MM.1S (cell line): ENCODE measurements around the gene C19orf85.

ENCODE experiments used
- DNase-seq: peaks from one replicate; pipeline ENCODE4 v3.0.0-alpha.2; 2015
- H2AFZ ChIP-seq: fragments of 300-600 bp; sonication (generic); 2 replicates; pipeline ENCODE4 v1.6.0; 2016; ENCODE audit warnings: antibody characterized with exemption, low read length
- H3F3A ChIP-seq: fragments of 300-600 bp; sonication (generic); 2 replicates; pipeline ENCODE4 v1.6.1; 2016; ENCODE audit warnings: mild to moderate bottlenecking, antibody characterized with exemption, low read length, moderate library complexity, mixed read lengths; ENCODE audit not compliant: insufficient read depth
- H3K27ac ChIP-seq: fragments of 300-600 bp; sonication (generic); 2 replicates; pipeline ENCODE4 v1.5.1; 2016; ENCODE audit warnings: mild to moderate bottlenecking, low read length
- H3K27me3 ChIP-seq: fragments of 300-600 bp; sonication (generic); replicated peaks from 2 replicates; pipeline ENCODE4 v1.6.0; 2016; ENCODE audit warnings: low read length; ENCODE audit not compliant: insufficient read depth
- H3K36me3 ChIP-seq: fragments of 300-600 bp; sonication (generic); replicated peaks from 2 replicates; pipeline ENCODE4 v1.6.1; 2016; ENCODE audit warnings: mild to moderate bottlenecking, low read length, mixed read lengths; ENCODE audit not compliant: insufficient read depth
- H3K4me1 ChIP-seq: fragments of 300-600 bp; sonication (generic); 2 replicates; pipeline ENCODE4 v1.6.1; 2016; ENCODE audit warnings: low read length, mixed read lengths
- H3K4me2 ChIP-seq: fragments of 300-600 bp; sonication (generic); 2 replicates; pipeline ENCODE4 v1.6.0; 2016; ENCODE audit warnings: low read depth, low read length
- H3K4me3 ChIP-seq: fragments of 300-600 bp; sonication (generic); 2 replicates; pipeline ENCODE4 v1.5.1; 2016; ENCODE audit warnings: low read length, mixed read lengths
- H3K79me2 ChIP-seq: fragments of 300-600 bp; sonication (generic); 2 replicates; pipeline ENCODE4 v1.6.1; 2016; ENCODE audit warnings: mixed run types, low read length, mixed read lengths
- H3K9ac ChIP-seq: fragments of 300-600 bp; sonication (generic); 2 replicates; pipeline ENCODE4 v1.6.1; 2016; ENCODE audit warnings: low read length, mixed read lengths
- H3K9me2 ChIP-seq: fragments of 300-600 bp; sonication (generic); replicated peaks from 2 replicates; pipeline ENCODE4 v1.6.1; 2016; ENCODE audit warnings: mild to moderate bottlenecking, low read length, mixed read lengths; ENCODE audit not compliant: insufficient read depth
- H3K9me3 ChIP-seq: fragments of 300-600 bp; sonication (generic); replicated peaks from 2 replicates; pipeline ENCODE4 v1.6.1; 2016; ENCODE audit warnings: mild to moderate bottlenecking, low read length, mixed read lengths; ENCODE audit not compliant: insufficient read depth
- H4K20me1 ChIP-seq: fragments of 300-600 bp; sonication (generic); 2 replicates; pipeline ENCODE4 v1.6.1; 2016; ENCODE audit warnings: mild to moderate bottlenecking, low read length, moderate library complexity, mixed read lengths; ENCODE audit not compliant: insufficient read depth
- CTCF ChIP-seq: fragments of 300-600 bp; sonication (generic); IDR thresholded peaks from 2 replicates; pipeline ENCODE4 v1.5.1; 2016; ENCODE audit warnings: antibody characterized with exemption, low read length, mixed read lengths
- EZH2 ChIP-seq: fragments of 300-600 bp; sonication (generic); optimal IDR thresholded peaks from 2 replicates; pipeline ENCODE3; 2017; ENCODE audit warnings: low read depth, mild to moderate bottlenecking, antibody characterized with exemption, low read length, mixed read lengths
- EZH2phosphoT487 ChIP-seq: fragments of 300-600 bp; sonication (generic); IDR thresholded peaks from 2 replicates; pipeline ENCODE4 v1.6.1; 2018; ENCODE audit warnings: antibody characterized with exemption, low read length

C19orf85 gene

DNA sequence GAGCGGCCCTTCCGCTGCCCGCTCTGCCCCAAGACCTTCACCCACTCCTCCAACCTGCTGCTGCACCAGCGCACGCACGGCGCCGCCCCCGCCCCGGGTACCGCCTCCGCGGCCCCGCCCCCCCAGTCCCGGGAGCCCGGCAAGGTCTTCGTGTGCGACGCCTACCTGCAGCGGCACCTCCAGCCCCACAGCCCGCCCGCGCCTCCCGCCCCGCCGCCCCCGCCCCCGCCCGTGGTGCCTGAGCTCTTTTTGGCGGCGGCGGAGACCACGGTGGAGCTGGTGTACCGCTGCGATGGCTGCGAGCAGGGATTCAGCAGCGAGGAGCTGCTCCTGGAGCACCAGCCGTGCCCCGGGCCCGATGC is 17.2 kb upstream of the C19orf85 start:
- Histone ChIP-seq H3K4me1 (no peaks in the 10 kb centered on the region), H3K27me3 (peaks cover 27% of the 10 kb centered on the region), H3K79me2 (peaks cover 17% of the 10 kb centered on the region), H3K9me3 (no peaks in the 10 kb centered on the region), H3K27ac (no peak overlapping the region), H3K36me3 (no peaks in the 10 kb centered on the region), H3K4me3 (no peak overlapping the region), H4K20me1 (no peaks in the 10 kb centered on the region), H3K4me2 (no peak overlapping the region), H3K9ac (no peak overlapping the region), H3F3A (no peaks in the 10 kb centered on the region), H2AFZ (no peak overlapping the region), H3K9me2 (no peaks in the 10 kb centered on the region)
- no peak for TF ChIP-seq CTCF
- TF ChIP-seq EZH2phosphoT487: no peak
- no peak for TF ChIP-seq EZH2
- no peak for DNase-seq

- H3K9me2 ChIP-seq: no peaks in the 10 kb centered on the region
- DNase-seq: no peak
- peaks cover 23% of the 10 kb centered on the region for H3K27me3 ChIP-seq
- H3K4me1 ChIP-seq: no peaks in the 10 kb centered on the region
- no peaks in the 10 kb centered on the region for H3K9me3 ChIP-seq
- no peak overlapping the region for H3K27ac ChIP-seq
- TF ChIP-seq CTCF (no peak), EZH2phosphoT487 (no peak), EZH2 (no peak)
- H3F3A ChIP-seq: no peaks in the 10 kb centered on the region
- H3K4me3 ChIP-seq: no peak overlapping the region
- H2AFZ ChIP-seq: no peak overlapping the region
- H3K9ac ChIP-seq: no peak overlapping the region
- H4K20me1 ChIP-seq: no peaks in the 10 kb centered on the region
- peaks cover 17% of the 10 kb centered on the region for H3K79me2 ChIP-seq
- no peak overlapping the region for H3K4me2 ChIP-seq
- no peaks in the 10 kb centered on the region for H3K36me3 ChIP-seq
Measured at GRCh38 chr19:55481148-55481793, 16.7 kb upstream of the C19orf85 start.

DNA sequence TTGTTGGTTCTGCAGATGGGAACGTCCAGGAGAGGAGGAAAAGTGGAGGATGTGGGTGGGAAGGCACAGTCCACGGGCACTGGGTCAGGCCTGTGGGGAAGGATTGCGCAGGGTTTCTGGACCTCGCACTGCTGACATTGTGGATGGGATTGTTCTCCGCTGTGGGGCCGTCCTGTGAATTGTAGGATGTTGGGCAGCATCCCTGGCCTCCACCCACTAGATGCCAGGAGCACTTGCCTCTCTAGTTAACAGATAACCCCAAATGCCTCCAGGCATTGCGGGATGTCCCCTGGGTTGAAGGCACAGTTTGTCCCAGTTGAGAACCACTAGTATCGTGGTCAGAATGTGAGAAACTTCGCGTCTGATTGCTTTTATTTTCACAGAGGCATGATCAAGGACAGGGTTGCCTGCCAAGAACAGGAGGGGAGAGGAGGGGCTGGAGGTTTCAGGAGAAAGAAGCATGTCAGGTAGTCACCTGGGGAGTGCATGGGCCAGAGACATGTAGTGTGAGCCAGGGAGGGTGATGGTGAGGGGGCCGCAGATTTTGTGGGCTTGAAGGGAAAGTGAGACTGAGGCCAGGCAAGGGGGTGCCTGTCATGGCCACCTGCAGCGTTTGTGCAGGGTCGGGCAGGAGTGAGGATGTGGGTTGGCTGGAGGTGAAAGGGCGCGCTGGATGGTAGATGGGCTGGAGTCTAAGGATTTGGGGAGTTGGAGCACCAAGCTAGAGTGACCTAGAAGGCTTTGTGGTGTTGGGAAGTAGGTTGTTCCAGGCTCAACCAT is 15.1 kb upstream of the C19orf85 start:
- Histone ChIP-seq H3K27ac (no peak overlapping the region), H3K9ac (no peak overlapping the region), H4K20me1 (no peaks in the 10 kb centered on the region), H3K4me3 (no peak overlapping the region), H3K4me2 (no peak overlapping the region), H3F3A (no peaks in the 10 kb centered on the region), H2AFZ (no peak overlapping the region), H3K27me3 (peaks cover 7% of the 10 kb centered on the region), H3K36me3 (no peaks in the 10 kb centered on the region), H3K4me1 (peaks cover 5% of the 10 kb centered on the region; the same call in 1 of the 2 replicates), H3K9me2 (no peaks in the 10 kb centered on the region), H3K79me2 (peaks cover 17% of the 10 kb centered on the region), H3K9me3 (no peaks in the 10 kb centered on the region)
- no peak for DNase-seq
- TF ChIP-seq EZH2: no peak
- no peak for TF ChIP-seq EZH2phosphoT487
- TF ChIP-seq CTCF: no peak
